Cortex of kidney (tissue), 1 donor: ENCODE measurements around the gene TMEM107.
"Not testable (repeated sequence)": the region's sequence is repeated elsewhere in the genome, so short reads cannot be mapped to it uniquely, and the experiment has no call there.

Source experiments
- DNase-seq: peaks from one replicate; lab custom pipeline; 2025; lab: John Stamatoyannopoulos, UW

TMEM107 gene

GRCh38 chr17:8176197-8176940 is at the start of gene TMEM107:
TMEM107 (minus strand) TSS chr17:8176380; CDS start chr17:8176286, 94 bp downstream.
- no peak for DNase-seq

- no peak for DNase-seq
These were observed 49.0 kb upstream of the TMEM107 start for GRCh38 chr17:8224891-8225812.

GRCh38 chr17:8223356-8224126 is 47.4 kb upstream of the TMEM107 start:
- no peak for DNase-seq

- peak; percentile 49 for DNase-seq
These were observed 46.6 kb upstream of the TMEM107 start for GRCh38 chr17:8222630-8223355.

GRCh38 chr17:8222380-8222629 is 46.1 kb upstream of the TMEM107 start:
- DNase-seq = no peak

- no peak for DNase-seq
These were observed 45.6 kb upstream of the TMEM107 start for GRCh38 chr17:8221663-8222379.

- no peak for DNase-seq
These were observed 44.8 kb upstream of the TMEM107 start for GRCh38 chr17:8220783-8221662.

- not testable (repeated sequence) for DNase-seq
These were observed 37.8 kb upstream of the TMEM107 start for GRCh38 chr17:8214000-8214399.

GRCh38 chr17:8212312-8213180 is 36.4 kb upstream of the TMEM107 start:
- no peak for DNase-seq

- DNase-seq = no peak
These were observed 34.7 kb upstream of the TMEM107 start for GRCh38 chr17:8210761-8211458.

- DNase-seq = no peak
These were observed 34.0 kb upstream of the TMEM107 start, which contains the start of gene AURKB for GRCh38 chr17:8209907-8210760. AURKB (minus strand) TSS chr17:8210575; CDS start chr17:8210224, 351 bp downstream.

GRCh38 chr17:8206536-8206935 is 30.4 kb upstream of the TMEM107 start:
- DNase-seq = no peak

- DNase-seq = no peak
These were observed 28.8 kb upstream of the TMEM107 start for GRCh38 chr17:8204761-8205555.

- no peak for DNase-seq
These were observed 16.1 kb upstream of the TMEM107 start for GRCh38 chr17:8192070-8192815.

- DNase-seq = no peak
These were observed 14.3 kb upstream of the TMEM107 start for GRCh38 chr17:8190506-8190905.
